GM20431 (cell line): ENCODE results near the gene MIA.

Source experiments
- in situ Hi-C: fragments of 300-500 bp; cut with MseI, MboI; formaldehyde crosslinking; loops from one replicate; pipeline ENCODE4 v1.15.0; 2020; ENCODE audit warnings: low sequenced_read_pairs; ENCODE audit not compliant: unreplicated experiment

Gene MIA

GRCh38 chr19:40801426-40802299, 26.3 kb downstream of the MIA start:
- in situ Hi-C loops = no loop called here

- in situ Hi-C loops = no loop called here
These were observed 27.2 kb downstream of the MIA start for GRCh38 chr19:40802300-40803169.

DNA sequence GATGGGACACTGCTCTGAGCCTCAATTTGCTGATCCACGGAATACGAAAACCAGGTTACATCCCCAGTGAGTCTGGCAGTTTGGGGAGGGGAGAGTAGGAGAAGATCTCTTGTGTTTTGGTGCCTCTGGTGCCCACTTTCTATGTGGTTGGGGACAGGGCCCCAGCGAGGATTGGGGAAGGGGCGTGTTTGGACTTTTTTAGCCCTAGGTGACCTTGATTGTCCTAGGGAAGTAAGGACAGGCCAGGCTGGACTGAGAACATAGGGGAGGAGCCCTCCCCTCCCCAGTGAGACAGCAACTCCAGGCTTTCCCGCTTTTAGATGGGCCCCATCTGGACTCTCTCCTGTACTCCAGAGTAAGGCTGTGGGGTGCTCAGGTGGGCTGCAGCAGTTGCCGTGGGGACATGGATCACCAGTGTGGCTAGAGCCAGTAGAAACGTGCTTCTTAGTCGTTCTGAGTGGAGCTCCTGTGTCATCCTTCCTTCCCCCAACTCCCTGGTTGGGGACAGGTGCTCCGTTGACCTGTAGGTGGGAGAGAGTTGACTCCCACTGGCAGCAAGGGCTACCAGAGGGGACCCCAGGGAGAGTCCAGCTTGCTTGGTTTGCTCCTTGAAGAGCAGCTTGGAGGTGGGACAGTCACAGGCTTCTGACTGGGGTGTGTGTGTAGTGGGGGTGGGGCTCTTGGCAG, 28.0 kb downstream of the MIA start:
- in situ Hi-C loops = no loop called here

- in situ Hi-C loops = no loop called here
These were observed 28.8 kb downstream of the MIA start for GRCh38 chr19:40803857-40804782.

DNA sequence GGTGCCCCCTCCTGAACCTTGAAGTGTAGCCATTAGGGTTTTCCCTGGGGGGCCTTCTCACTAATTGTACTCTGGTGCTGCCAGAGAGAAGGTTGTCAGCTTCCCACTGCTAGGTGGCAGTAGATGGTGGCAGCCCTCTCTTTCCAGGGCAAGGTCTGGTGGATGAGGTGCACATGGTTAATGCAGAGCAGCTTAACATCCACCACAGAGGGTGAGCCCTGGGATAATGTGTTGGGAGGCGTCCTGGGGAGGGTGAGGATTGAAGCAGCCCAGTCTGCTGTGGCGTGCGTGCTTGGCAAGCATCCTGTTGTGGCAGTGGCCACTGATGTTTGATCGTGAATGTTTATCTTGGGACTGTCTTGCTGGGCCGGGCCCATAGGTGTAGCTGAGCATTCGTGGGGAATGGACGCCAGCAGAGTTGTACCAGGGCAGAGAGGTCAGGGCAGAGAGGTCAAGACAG, 29.5 kb downstream of the MIA start:
- in situ Hi-C loops = no loop called here

- in situ Hi-C loops = no loop called here
These were observed 30.0 kb downstream of the MIA start for GRCh38 chr19:40805258-40805868.

GRCh38 chr19:40806423-40807146, 31.3 kb downstream of the MIA start:
- in situ Hi-C loops = no loop called here

- in situ Hi-C loops = no loop called here
These were observed 32.1 kb downstream of the MIA start for GRCh38 chr19:40807147-40808020.

DNA sequence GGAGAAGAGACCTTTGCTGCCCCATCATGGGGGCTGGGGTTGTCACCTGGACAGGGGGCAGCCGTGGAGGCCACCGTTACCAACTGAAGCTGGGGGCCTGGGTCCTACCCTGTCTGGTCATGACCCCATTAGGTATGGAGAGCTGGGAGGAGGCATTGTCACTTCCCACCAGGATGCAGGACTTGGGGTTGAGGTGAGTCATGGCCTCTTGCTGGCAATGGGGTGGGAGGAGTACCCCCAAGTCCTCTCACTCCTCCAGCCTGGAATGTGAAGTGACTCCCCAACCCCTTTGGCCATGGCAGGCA, 32.7 kb downstream of the MIA start:
- in situ Hi-C loops = no loop called here

- in situ Hi-C loops = no loop called here
These were observed 33.2 kb downstream of the MIA start for GRCh38 chr19:40808497-40808896.

GRCh38 chr19:40809358-40810086, 34.2 kb downstream of the MIA start:
- in situ Hi-C loops = loop anchor here (10.0 kb wide), 1 partner anchor 45 kb away; no protein-coding TSS in a partner anchor

DNA sequence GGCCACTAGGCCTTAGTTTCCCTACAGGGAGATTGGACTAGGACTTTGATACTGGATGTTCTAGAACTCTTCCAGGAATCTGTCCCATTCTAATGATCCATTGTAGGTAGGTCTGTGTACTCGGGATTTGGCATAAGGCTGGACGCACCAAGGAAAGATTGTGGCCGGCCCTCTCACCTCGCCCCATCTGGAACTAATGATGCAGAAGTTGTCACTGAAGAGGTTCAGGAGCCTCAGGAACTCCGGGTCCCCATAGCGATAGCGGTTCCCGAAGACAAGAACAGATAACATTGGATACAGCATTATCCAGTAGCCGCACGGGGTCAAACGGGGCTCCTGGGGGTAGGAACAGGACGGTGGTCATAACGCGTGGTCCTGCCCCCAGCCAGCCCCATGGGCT, 34.8 kb downstream of the MIA start:
- in situ Hi-C loops = loop anchor here (10.0 kb wide), 1 partner anchor 45 kb away; no protein-coding TSS in a partner anchor

GRCh38 chr19:40810649-40811408, 35.5 kb downstream of the MIA start:
- in situ Hi-C loops = loop anchor here (10.0 kb wide), 1 partner anchor 46 kb away; no protein-coding TSS in a partner anchor

GRCh38 chr19:40811478-40812341, 36.4 kb downstream of the MIA start:
- in situ Hi-C loops = loop anchor here (10.0 kb wide), 1 partner anchor 47 kb away; no protein-coding TSS in a partner anchor

GRCh38 chr19:40812571-40812970, 37.2 kb downstream of the MIA start:
- in situ Hi-C loops = loop anchor here (10.0 kb wide), 1 partner anchor 48 kb away; no protein-coding TSS in a partner anchor
